Skin epidermis (tissue), 12 donors: Measurements from ENCODE around the gene NCKAP5.
"Not testable (repeated sequence)": the region's sequence is repeated elsewhere in the genome, so short reads cannot be mapped to it uniquely, and the experiment has no call there.

ENCODE experiments used
- H3K27ac ChIP-seq, 21 experiments: fragments of 200-600 bp; sonication (generic) in 11 of 21; one replicate each; pipeline ENCODE4 v1.5.0; 2020; ENCODE audit warnings: mild to moderate bottlenecking in 3 of 21, inconsistent platforms in 2 of 21, moderate library complexity in 2 of 21
- H3K4me3 ChIP-seq, 7 experiments: fragments of 200-600 bp; sonication (generic) in 2 of 7; one replicate each; pipeline ENCODE4 v1.5.0; 2020; ENCODE audit warnings: inconsistent platforms in 2 of 7, mild to moderate bottlenecking in 2 of 7, moderate library complexity in 1 of 7

The NCKAP5 gene

GRCh38 chr2:132859590-132859989 lies 708.7 kb downstream of the NCKAP5 start:
- Histone ChIP-seq H3K4me3 (no peak overlapping the region), H3K27ac (no peak overlapping the region)

GRCh38 chr2:132857319-132857718 lies 710.9 kb downstream of the NCKAP5 start:
- H3K27ac ChIP-seq = no peak overlapping the region
- no peak overlapping the region for H3K4me3 ChIP-seq

GRCh38 chr2:132850688-132851087 lies 717.6 kb downstream of the NCKAP5 start:
- no peak overlapping the region for H3K4me3 ChIP-seq
- H3K27ac ChIP-seq = no peak overlapping the region

GRCh38 chr2:132849118-132849517 lies 719.1 kb downstream of the NCKAP5 start:
- Histone ChIP-seq H3K27ac (no peak overlapping the region), H3K4me3 (no peak overlapping the region)

GRCh38 chr2:132845339-132845738 lies 722.9 kb downstream of the NCKAP5 start:
- no peak overlapping the region for H3K27ac ChIP-seq
- H3K4me3 ChIP-seq = no peak overlapping the region

GRCh38 chr2:132844585-132844984 lies 723.7 kb downstream of the NCKAP5 start:
- Histone ChIP-seq H3K27ac (no peak overlapping the region), H3K4me3 (no peak overlapping the region)

GRCh38 chr2:132837769-132838168 lies 730.5 kb downstream of the NCKAP5 start:
- no peak overlapping the region for H3K4me3 ChIP-seq

GRCh38 chr2:132830321-132830827 lies 737.9 kb downstream of the NCKAP5 start:
- Histone ChIP-seq H3K4me3 (no peak overlapping the region), H3K27ac (no peak overlapping the region)

More at GRCh38 chr2:132837769-132838168, 730.5 kb downstream of the NCKAP5 start:
- no peak overlapping the region for H3K27ac ChIP-seq

- H3K4me3 ChIP-seq = no peak overlapping the region
- H3K27ac ChIP-seq = no peak overlapping the region
Measured at GRCh38 chr2:132825601-132826000, 742.7 kb downstream of the NCKAP5 start.

- H3K27ac ChIP-seq = no peak overlapping the region
- H3K4me3 ChIP-seq = no peak overlapping the region
Measured at GRCh38 chr2:132824716-132825115, 743.5 kb downstream of the NCKAP5 start.

- H3K27ac ChIP-seq = no peak overlapping the region
Measured at GRCh38 chr2:132816234-132816633, 752.0 kb downstream of the NCKAP5 start.

GRCh38 chr2:132815516-132815915 lies 752.7 kb downstream of the NCKAP5 start:
- no peak overlapping the region for H3K27ac ChIP-seq

More at GRCh38 chr2:132816234-132816633, 752.0 kb downstream of the NCKAP5 start:
- no peak overlapping the region for H3K4me3 ChIP-seq

GRCh38 chr2:132814651-132815050 lies 753.6 kb downstream of the NCKAP5 start:
- H3K27ac ChIP-seq = no peak overlapping the region
- no peak overlapping the region for H3K4me3 ChIP-seq

More at GRCh38 chr2:132815516-132815915, 752.7 kb downstream of the NCKAP5 start:
- H3K4me3 ChIP-seq = no peak overlapping the region

- Histone ChIP-seq H3K4me3 (no peak overlapping the region), H3K27ac (no peak overlapping the region)
Measured at GRCh38 chr2:132813422-132813821, 754.8 kb downstream of the NCKAP5 start.

- Histone ChIP-seq H3K4me3 (no peak overlapping the region), H3K27ac (no peak overlapping the region)
Measured at GRCh38 chr2:132811148-132811915, 756.9 kb downstream of the NCKAP5 start.

- H3K27ac ChIP-seq = not testable (repeated sequence)
Measured at GRCh38 chr2:132809962-132810361, 758.3 kb downstream of the NCKAP5 start.

GRCh38 chr2:132804051-132804450 lies 764.2 kb downstream of the NCKAP5 start:
- H3K4me3 ChIP-seq = no peak overlapping the region
- no peak overlapping the region for H3K27ac ChIP-seq

More at GRCh38 chr2:132809962-132810361, 758.3 kb downstream of the NCKAP5 start:
- not testable (repeated sequence) for H3K4me3 ChIP-seq

- Histone ChIP-seq H3K27ac (no peak overlapping the region), H3K4me3 (no peak overlapping the region)
Measured at GRCh38 chr2:132798341-132798740, 769.9 kb downstream of the NCKAP5 start.

GRCh38 chr2:132797556-132797955 lies 770.7 kb downstream of the NCKAP5 start:
- H3K27ac ChIP-seq = no peak overlapping the region
- H3K4me3 ChIP-seq = no peak overlapping the region

GRCh38 chr2:132797071-132797470 lies 771.2 kb downstream of the NCKAP5 start:
- H3K27ac ChIP-seq = no peak overlapping the region

GRCh38 chr2:132795220-132795619 lies 773.0 kb downstream of the NCKAP5 start:
- no peak overlapping the region for H3K27ac ChIP-seq
- H3K4me3 ChIP-seq = no peak overlapping the region

More at GRCh38 chr2:132797071-132797470, 771.2 kb downstream of the NCKAP5 start:
- no peak overlapping the region for H3K4me3 ChIP-seq
